Activated CD4-positive, alpha-beta T cell treated with anti-CD3 and anti-CD28 coated beads for 48 hours (primary cell): Measurements from ENCODE around the gene CCDC88B.
A peak's percentile ranks its signal among the peaks of the same experiment; 100 is the strongest.

Source experiments
- DNase-seq: peaks from one replicate; pipeline ENCODE4 v3.0.0-alpha.2; 2020

Gene CCDC88B

DNA sequence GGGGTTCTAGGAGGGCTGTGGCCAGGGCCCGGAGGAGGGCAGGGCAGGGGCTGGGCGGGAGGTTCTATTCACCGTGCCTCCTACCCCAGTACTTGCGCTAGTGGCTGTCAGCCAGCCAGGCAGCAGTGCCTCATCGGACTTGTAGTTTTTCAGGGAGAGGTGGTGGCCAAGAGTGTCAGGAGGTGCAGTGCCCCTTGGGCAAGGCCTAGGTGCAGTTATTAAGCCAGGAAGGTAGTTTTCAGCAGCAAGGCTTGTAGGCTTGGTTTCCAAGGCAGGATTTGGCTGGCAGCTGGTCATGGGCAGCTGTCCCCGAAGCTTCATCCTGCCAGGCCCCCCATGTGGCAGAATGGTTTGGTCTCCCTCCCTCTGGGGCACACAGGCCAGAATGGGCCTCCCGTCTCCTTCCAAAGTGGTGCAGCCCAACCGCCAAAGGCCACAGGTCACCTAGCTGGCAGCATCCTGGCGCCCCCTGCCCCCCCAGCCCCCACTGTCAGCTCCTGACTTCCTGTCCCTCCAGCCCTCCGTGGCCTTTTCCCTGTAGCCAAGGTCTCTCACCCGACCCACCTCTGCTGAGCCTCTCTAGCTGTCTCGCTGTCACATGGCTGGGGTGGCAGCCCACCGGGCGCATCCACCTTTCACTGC lies 8.5 kb downstream of the CCDC88B start:
- DNase-seq, result no peak

GRCh38 chr11:64349025-64349387 lies 9.0 kb downstream of the CCDC88B start:
- DNase-seq, result no peak

GRCh38 chr11:64349404-64349803 lies 9.4 kb downstream of the CCDC88B start:
- DNase-seq, result no peak

DNA sequence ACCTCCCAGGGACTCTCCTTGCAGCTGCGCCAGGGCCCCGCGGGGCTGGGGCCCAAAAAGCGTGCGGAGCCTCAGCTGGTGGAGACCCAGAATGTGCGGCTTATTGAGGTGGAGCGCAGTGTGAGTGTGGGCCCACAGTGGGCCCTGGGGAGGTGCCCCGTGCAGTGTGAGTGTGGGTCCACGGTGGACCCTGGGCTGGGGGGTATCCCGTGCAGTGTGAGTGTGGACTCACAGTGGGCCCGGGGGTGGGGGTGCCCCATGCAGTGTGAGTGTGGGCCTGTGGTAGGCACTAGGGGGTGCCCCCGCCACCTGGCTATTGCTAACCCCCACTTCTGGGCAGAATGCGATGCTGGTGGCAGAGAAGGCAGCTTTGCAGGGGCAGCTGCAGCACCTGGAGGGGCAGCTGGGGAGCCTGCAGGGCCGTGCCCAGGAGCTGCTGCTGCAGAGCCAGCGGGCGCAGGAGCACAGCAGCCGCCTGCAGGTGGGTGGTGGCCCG lies 11.2 kb downstream of the CCDC88B start:
- DNase-seq, result no peak

DNA sequence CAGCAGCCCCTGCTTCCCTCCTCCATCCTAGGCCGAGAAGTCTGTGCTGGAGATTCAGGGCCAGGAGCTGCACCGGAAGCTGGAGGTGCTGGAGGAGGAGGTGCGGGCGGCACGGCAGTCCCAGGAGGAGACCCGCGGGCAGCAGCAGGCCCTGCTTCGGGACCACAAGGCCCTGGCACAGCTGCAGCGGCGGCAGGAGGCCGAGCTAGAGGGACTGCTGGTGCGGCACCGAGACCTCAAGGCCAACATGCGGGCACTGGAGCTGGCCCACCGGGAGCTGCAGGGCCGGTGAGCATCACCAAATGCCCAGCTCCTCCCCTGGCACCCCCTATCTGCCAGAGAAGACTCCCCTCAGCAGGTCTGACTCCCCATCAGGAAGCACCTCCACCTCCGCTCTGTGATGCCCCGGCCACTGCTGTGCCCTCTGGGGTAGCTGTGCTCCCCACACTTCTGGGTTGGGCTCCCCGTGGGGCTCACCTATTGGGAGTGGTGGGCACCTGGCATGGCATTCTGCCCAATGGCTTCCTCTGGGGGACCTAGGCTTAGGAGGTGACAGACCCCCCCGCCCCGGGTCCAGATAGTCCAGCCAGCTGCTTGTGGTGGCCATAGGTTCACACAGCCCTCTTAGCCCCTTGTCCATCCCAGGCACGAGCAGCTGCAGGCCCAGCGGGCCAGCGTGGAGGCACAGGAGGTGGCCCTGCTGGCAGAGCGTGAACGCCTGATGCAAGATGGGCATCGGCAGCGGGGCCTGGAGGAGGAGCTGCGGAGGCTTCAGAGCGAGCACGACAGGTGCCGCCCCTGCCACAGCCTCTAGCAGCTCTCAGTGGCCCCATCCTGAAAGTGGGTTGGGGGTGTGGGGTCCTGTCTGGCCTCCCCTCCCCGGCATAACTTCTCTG lies 12.3 kb downstream of the CCDC88B start:
- no peak for DNase-seq

DNA sequence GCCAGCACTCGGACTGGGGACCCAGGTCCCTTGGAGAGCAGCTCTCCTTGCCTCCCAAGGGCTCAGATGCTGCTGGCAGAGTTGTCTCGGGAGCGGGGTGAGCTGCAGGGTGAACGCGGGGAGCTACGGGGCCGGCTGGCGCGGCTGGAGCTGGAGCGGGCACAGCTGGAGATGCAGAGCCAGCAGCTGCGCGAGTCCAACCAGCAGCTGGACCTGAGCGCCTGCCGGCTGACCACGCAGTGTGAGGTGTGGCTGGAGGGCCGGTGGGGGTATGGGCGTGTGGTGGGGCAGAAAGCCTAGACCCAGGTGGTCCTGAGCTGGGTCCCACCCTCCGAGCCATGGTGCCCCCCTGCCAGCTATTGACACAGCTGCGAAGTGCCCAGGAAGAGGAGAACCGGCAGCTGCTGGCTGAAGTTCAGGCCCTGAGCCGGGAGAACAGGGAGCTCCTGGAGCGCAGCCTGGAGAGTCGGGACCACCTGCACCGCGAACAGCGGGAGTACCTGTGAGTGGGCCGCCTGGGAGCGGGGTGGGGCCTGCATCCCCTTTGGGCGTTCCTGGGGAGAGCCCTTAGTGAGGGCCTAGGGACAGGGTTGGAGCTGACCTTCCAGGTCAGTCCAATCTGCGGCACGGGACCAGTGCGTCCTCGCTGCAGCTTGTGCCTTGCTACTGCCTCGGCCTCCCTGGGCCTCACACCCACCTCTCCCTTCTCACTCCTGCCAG lies 13.2 kb downstream of the CCDC88B start:
- no peak for DNase-seq

- DNase-seq, result no peak
Measured at GRCh38 chr11:64353715-64354506, 13.9 kb downstream of the CCDC88B start.

- peak; percentile 64 for DNase-seq
Measured at GRCh38 chr11:64355078-64355940, 15.3 kb downstream of the CCDC88B start.

GRCh38 chr11:64356498-64357411 lies 16.8 kb downstream of the CCDC88B start:
- DNase-seq, result peak; percentile 72

DNA sequence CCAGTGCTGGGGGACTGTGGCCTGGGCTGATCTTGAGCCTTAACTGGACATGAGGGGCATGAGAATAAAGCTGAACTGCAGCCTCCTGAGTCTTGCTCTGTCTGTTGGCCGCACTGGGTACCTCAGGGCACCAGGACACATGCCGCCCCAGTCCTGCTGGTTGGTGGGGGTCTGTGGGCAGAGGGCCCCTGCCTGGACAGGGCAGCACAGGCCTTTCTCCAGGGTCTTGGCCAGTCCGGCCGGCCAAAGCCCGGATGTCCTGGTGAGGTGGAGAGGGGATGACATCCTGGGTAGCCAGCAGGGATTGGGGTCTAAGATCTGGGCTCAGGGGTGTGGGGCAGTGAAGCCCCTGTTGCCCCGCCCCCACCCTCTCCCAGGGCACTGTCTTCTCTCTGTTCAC lies 17.4 kb downstream of the CCDC88B start:
- no peak for DNase-seq

GRCh38 chr11:64357904-64358535 lies 18.0 kb downstream of the CCDC88B start:
- DNase-seq, result peak; percentile 68

- DNase-seq, result no peak
Measured at GRCh38 chr11:64358536-64358906, 18.5 kb downstream of the CCDC88B start.

GRCh38 chr11:64358907-64359711 lies 19.1 kb downstream of the CCDC88B start, which contains the start of gene RPS6KA4:
TSS of gene RPS6KA4 (plus strand) at chr11:64359162. CDS start at chr11:64359236, 74 bp downstream.
- peak; percentile 69 for DNase-seq

DNA sequence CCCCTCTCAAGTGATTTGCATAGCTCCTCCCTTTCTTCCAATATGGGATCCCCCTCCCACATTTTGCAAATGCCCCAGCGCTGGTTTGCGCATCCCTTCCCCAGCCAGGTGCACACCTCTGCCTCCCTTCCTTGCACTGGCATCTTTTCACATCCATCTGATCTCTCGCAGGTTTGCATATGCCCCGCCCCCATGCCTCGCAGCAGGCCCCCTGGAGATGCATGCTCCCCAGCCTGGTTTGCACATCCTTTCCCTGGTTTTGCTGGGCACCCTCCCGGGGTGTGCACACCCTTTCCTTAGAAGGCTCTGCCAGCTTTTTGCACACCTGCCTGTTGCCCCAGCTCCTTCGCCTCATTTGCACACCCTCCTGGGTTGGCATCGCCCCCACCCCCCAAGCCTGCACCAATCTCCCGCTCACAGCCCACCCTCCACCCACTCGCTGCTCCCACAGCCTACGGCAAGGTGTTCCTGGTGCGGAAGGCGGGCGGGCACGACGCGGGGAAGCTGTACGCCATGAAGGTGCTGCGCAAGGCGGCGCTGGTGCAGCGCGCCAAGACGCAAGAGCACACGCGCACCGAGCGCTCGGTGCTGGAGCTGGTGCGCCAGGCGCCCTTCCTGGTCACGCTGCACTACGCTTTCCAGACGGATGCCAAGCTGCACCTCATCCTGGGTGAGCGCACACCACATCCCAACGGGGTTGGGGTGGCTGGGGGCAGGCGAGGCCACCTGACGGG lies 19.9 kb downstream of the CCDC88B start:
- peak; percentile 51 for DNase-seq

DNA sequence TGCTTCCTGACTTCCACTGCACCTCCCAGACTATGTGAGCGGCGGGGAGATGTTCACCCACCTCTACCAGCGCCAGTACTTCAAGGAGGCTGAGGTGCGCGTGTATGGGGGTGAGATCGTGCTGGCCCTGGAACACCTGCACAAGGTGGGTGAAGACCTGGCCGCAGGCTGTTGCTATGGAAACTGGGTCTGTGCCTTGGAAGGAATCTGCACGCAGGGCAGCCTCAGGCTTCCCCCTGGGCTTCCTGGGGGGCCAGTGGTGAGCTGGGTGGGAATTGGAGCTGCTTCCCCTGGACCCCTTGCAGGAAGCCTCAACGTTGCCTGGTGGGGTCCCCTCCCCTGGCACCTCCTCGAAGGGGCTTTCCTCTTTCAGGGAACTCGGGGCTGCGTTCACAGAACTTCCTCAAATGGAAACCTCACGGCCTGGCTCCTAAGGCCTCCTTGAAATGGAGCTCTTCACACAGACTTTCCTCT lies 20.5 kb downstream of the CCDC88B start:
- DNase-seq, result no peak

DNA sequence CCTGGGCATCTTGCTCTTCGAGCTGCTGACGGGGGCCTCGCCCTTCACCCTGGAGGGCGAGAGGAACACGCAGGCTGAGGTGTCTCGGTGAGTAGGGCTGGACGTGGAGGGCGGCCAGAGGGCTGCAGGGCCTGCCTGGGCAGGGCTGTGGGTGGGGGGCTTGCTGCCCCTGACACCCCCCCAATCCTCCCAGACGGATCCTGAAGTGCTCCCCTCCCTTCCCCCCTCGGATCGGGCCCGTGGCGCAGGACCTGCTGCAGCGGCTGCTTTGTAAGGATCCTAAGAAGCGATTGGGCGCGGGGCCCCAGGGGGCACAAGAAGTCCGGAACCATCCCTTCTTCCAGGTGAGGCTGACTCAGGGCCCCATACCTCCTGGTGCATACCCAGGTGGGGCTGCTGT lies 21.7 kb downstream of the CCDC88B start:
- no peak for DNase-seq

DNA sequence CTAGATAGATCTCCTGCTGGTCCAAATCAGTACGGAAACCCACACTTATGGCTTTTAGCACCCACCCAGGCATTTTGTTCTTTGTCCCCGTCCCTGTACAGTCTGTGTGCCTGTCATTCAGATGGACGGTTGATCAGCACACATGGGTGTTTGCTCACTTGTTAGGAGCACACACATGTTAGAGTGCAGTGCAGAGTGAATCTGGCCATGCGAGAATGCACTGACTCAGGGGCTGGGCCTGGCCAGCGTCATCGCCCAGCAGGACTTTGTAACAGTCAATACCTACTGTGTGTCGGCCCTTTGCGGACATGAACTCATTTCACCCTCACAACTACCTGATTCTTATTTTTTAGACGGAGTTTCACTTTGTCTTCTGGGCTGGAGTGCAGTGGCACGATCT lies 22.3 kb downstream of the CCDC88B start:
- no peak for DNase-seq

GRCh38 chr11:64364435-64364834 lies 24.4 kb downstream of the CCDC88B start:
- DNase-seq, result no peak
